ENCODE results near the gene CCDC188. TPM values are rescaled to one million over a fixed set of nuclear protein-coding genes. Genes with fewer than 3 reads are reported as not detected.

CCDC188 gene
- total and polyA plus RNA-seq, 2 of the 8 experiments (the other 6 are each of a cell fraction or from before 2014, with no cell fraction given) = not detected

GRCh38 chr22:20180245-20180630 is 29.4 kb upstream of the CCDC188 start:
- Histone ChIP-seq H2BK15ac (ENCODE audit: low read length) (no peak overlapping the region), H3K23me2 (ENCODE audit: low read depth, low read length) (no peaks in the 10 kb centered on the region), H2AK5ac (ENCODE audit: low read depth, low read length) (no peak overlapping the region), H3K79me2 (ENCODE audit: control insufficient read depth in 1 of 2, insufficient read depth in 2 of 2, low read length in 2 of 2) (no peaks in the 10 kb centered on the region), H4K5ac (ENCODE audit: insufficient read length, low read depth, low read length) (no peak overlapping the region), H3K9me3 (ENCODE audit: insufficient read depth in 2 of 2, low read depth in 1 of 2, low read length in 1 of 2) (no peaks in the 10 kb centered on the region), H3K18ac (ENCODE audit: extremely low read depth, low read length) (no peak overlapping the region), H3K27me3 (replicated peaks in 1 of 4; ENCODE audit: control insufficient read depth in 3 of 4, extremely low read depth in 1 of 4, insufficient read depth in 3 of 4, low read length in 3 of 4) (no peaks in the 10 kb centered on the region), H3K23ac (ENCODE audit: insufficient read length) (no peak overlapping the region), H3K27ac (ENCODE audit: low read depth, low read length) (no peak overlapping the region), H4K20me1 (replicated peaks in 1 of 2; ENCODE audit: control insufficient read depth in 1 of 2, insufficient read depth in 2 of 2, low read length in 2 of 2) (peaks cover 0 to 2% of the 10 kb centered on the region in 2 experiments), H2BK5ac (ENCODE audit: low read depth, low read length) (no peak overlapping the region), H3K56ac (replicated peaks; ENCODE audit: insufficient read length, low read depth, low read length) (no peak overlapping the region), H2BK120ac (replicated peaks; ENCODE audit: low read depth, low read length) (no peak overlapping the region), H3K4ac (replicated peaks; ENCODE audit: insufficient read length, low read depth, low read length) (no peak overlapping the region), H3K9ac (replicated peaks in 1 of 4; ENCODE audit: extremely low read depth in 1 of 4, low read depth in 3 of 4, low read length in 3 of 4) (no peak overlapping the region), H3K36me3 (ENCODE audit: control insufficient read depth in 2 of 4, insufficient read depth in 4 of 4, low read length in 3 of 4) (no peaks in the 10 kb centered on the region), H4K91ac (replicated peaks; ENCODE audit: insufficient read length, low read length) (no peak overlapping the region), H3K4me3 (ENCODE audit: extremely low read depth in 1 of 4, insufficient read depth in 2 of 4, low read depth in 3 of 4, low read length in 4 of 4) (no peak overlapping the region), H3K14ac (ENCODE audit: insufficient read length) (no peak overlapping the region), H2BK12ac (ENCODE audit: low read depth, low read length) (no peak overlapping the region), H3K79me1 (ENCODE audit: low read depth, low read length) (no peaks in the 10 kb centered on the region), H2AFZ (ENCODE audit: low read length) (no peak overlapping the region), H4K8ac (ENCODE audit: extremely low read depth, insufficient read depth, low read length) (no peak overlapping the region; the same call in 1 of the 2 replicates), H3K4me2 (ENCODE audit: insufficient read depth in 1 of 2, low read depth in 2 of 2, low read length in 2 of 2) (no peak overlapping the region), H2BK20ac (ENCODE audit: low read length) (no peak overlapping the region), H3K4me1 (replicated peaks in 1 of 4; ENCODE audit: control insufficient read depth in 3 of 4, insufficient read depth in 4 of 4, low read length in 3 of 4) (peaks cover 0 to 2% (median 0%) of the 10 kb centered on the region in 4 experiments; a peak in 2 of 7 replicates)
- DNase-seq (ENCODE audit: low read depth in 1 of 2, low spot score in 2 of 2) (no peak), FAIRE-seq (no peak)
- POLR2A ChIA-PET (ENCODE audit: partially characterized antibody) = no interaction called here
- TF ChIP-seq CTCF (IDR thresholded peaks at IDR 0.05; ENCODE audit: control extremely low read depth in 1 of 3, insufficient read depth in 1 of 3, low read depth in 1 of 3, low read length in 3 of 3) (peak; percentile 51 to 59 (median 53)), ATF2 (IDR thresholded peaks at IDR 0.05; ENCODE audit: low read length) (no peak)
- CTCF ChIA-PET (ENCODE audit: partially characterized antibody) = interaction anchor here (0.9 to 2.3 kb wide), 5 partner anchors 11 to 77 kb away, joined by 3 to 8 read pairs (median 6); no protein-coding TSS in a partner anchor
- WGBS, 2 experiments (ENCODE audit: extremely low coverage in 1 of 2, insufficient coverage in 1 of 2, insufficient read length in 1 of 2, insufficient replicate concordance in 2 of 2, low coverage in 1 of 2, low lambda C conversion rate in 2 of 2, missing lambda C conversion rate in 1 of 2) = 95% methylated on average over 7 of the region's 13 CpGs; no CpG with 5 or more reads in 1 of the 2 experiments
